Measurements from ENCODE around the gene YIPF5. TPM values are rescaled to one million over a fixed set of nuclear protein-coding genes. Genes with fewer than 3 reads are reported as not detected.

Gene YIPF5
- total RNA-seq, 1 experiment from 2014 or later = 44.5 TPM

GRCh38 chr5:144173766-144174165 is 3.3 kb upstream of the YIPF5 start:
- ChIA-PET CTCF (no interaction called here), POLR2A (no interaction called here), RAD21 (ENCODE audit: low non-redundant PET in 1 of 2, low total read pairs in 2 of 2, uncharacterized antibody in 2 of 2, unreplicated experiment in 2 of 2) (no interaction called here)
- no peaks in the 10 kb centered on the region for H3K27me3 ChIP-seq (ENCODE audit: insufficient read depth, low read length)
- DNase-seq (ENCODE audit: low read depth, low spot score) (no peak), ATAC-seq (no peak)
- no peak overlapping the region for H3K27ac ChIP-seq (ENCODE audit: low read depth, low read length)
- H3K36me3 ChIP-seq (ENCODE audit: control insufficient read depth in 1 of 2, insufficient read depth in 2 of 2, low read length in 2 of 2) = no peaks in the 10 kb centered on the region
- H4K20me1 ChIP-seq (ENCODE audit: insufficient read depth) = no peaks in the 10 kb centered on the region
- no peaks in the 10 kb centered on the region for H3K9me2 ChIP-seq (ENCODE audit: insufficient read depth)
- no peak overlapping the region for H3K4me2 ChIP-seq (ENCODE audit: low read length)
- H3K9ac ChIP-seq (ENCODE audit: low read length) = no peak overlapping the region
- H3K4me1 ChIP-seq (ENCODE audit: control insufficient read depth in 1 of 2, insufficient read depth in 2 of 2, low read length in 2 of 2) = peaks cover 7 to 14% of the 10 kb centered on the region in 2 experiments; a peak in 2 of 4 replicates
- TF ChIP-seq FOSL1 (IDR thresholded peaks at IDR 0.05; ENCODE audit: low read depth) (no peak), EGR1 (IDR thresholded peaks at IDR 0.05; ENCODE audit: low read depth) (no peak), TCF7L2 (IDR thresholded peaks at IDR 0.05; ENCODE audit: borderline replicate concordance, extremely low read depth, insufficient read depth, insufficient read length) (no peak), RAD21 (IDR thresholded peaks at IDR 0.05; ENCODE audit: low read depth) (no peak), CTCF (IDR thresholded peaks at IDR 0.05 in 2 of 3, conservative IDR thresholded peaks at IDR 0.05 in 1 of 3; ENCODE audit: borderline replicate concordance in 1 of 3, insufficient read depth in 1 of 3, low read depth in 2 of 3, low read length in 2 of 3) (no peak), CEBPB (IDR thresholded peaks at IDR 0.05; ENCODE audit: low read depth) (no peak), ATF3 (IDR thresholded peaks at IDR 0.05) (no peak), POLR2AphosphoS5 (IDR thresholded peaks at IDR 0.05; ENCODE audit: low read depth, low read length) (no peak), YY1 (IDR thresholded peaks at IDR 0.05; ENCODE audit: extremely low read depth, insufficient replicate concordance, low read depth, low read length) (no peak), CBX3 (IDR thresholded peaks at IDR 0.05; ENCODE audit: low read depth) (no peak), ZBTB33 (IDR thresholded peaks at IDR 0.05; ENCODE audit: extremely low read depth, insufficient replicate concordance, low read length) (no peak), POLR2A (IDR thresholded peaks at IDR 0.05; ENCODE audit: borderline replicate concordance, extremely low read depth, insufficient read depth, insufficient read length) (no peak), ZNF274 (IDR thresholded peaks at IDR 0.05; ENCODE audit: low read depth, low read length) (no peak), SP1 (IDR thresholded peaks at IDR 0.05; ENCODE audit: low read depth) (no peak), ELF1 (IDR thresholded peaks at IDR 0.05; ENCODE audit: borderline replicate concordance, low read depth) (no peak), SRF (IDR thresholded peaks at IDR 0.05; ENCODE audit: low read depth) (no peak), EZH2phosphoT487 (IDR thresholded peaks at IDR 0.05; ENCODE audit: borderline replicate concordance) (no peak), ZFX (IDR thresholded peaks at IDR 0.05) (no peak), SIN3A (IDR thresholded peaks at IDR 0.05; ENCODE audit: low read depth) (no peak), MAX (IDR thresholded peaks at IDR 0.05) (no peak)
- no peak overlapping the region for H2AFZ ChIP-seq (ENCODE audit: low read depth, low read length, poor library complexity, severe bottlenecking)
- no TSS peak for BruUV-seq (replicated peaks)
- no peak overlapping the region for H3K4me3 ChIP-seq (replicated peaks in 1 of 2; ENCODE audit: low read depth in 1 of 2, low read length in 2 of 2)
- intact Hi-C loops (cut with micrococcal nuclease) = loop anchor here (10.0 kb wide), 1 partner anchor 1459 kb away; no protein-coding TSS in a partner anchor
- H3K9me3 ChIP-seq (ENCODE audit: control insufficient read depth in 1 of 2, insufficient read depth in 1 of 2, low read depth in 1 of 2, low read length in 2 of 2) = no peaks in the 10 kb centered on the region
- H3K79me2 ChIP-seq (ENCODE audit: insufficient read depth, low read length) = peaks cover 16% of the 10 kb centered on the region

All from HCT116 (cell line).